ENCODE results near the gene PRKAR1B. TPM values are rescaled to one million over a fixed set of nuclear protein-coding genes. Genes with fewer than 3 reads are reported as not detected.

The PRKAR1B gene
- total RNA-seq, 2 donors from 2014 or later: 33.5 to 43.2 TPM

DNA sequence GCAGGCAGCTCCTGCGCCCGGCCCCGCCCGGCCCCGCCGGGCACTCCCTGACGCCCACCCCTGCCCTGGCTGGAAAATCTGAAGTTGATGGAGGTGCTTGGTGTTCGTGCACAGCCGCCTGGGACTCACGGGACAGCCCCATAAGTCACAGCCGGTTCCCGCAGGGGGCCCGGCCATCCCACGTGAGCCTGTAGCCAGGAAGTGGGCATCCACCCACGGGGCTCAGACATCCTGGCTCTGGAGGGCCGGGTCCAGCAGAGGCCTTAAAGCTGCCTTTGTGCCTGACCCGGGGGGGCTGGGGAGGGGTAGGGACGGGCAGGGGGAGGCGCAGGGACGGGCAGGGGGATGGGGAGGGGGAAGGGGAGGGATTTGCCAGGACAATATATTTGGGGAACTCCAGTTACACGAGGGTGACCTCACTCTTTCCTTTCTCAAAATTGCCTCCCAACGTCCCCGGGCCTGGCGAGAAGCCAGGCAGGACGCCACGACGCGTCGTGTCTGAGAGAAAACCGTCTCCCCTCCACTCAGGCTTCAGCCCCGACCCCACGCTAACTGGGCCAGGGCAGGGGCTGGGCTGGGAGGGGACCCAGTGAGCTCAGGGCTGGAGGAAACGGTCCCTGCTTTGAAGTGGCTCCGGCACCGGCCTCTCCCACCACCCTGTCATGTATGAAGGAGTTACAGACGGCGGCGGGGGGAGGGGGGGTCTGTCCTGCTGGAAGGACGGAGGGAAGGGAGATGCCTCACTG lies 125.3 kb downstream of the PRKAR1B start:
- Mint-ChIP-seq H3K9me3 (no peaks in the 10 kb centered on the region), H3K27me3 (ENCODE audit: insufficient read depth) (no peaks in the 10 kb centered on the region), H3K27ac (no peak overlapping the region), H3K36me3 (ENCODE audit: low read depth) (peaks cover 9% of the 10 kb centered on the region), H3K4me3 (no peak overlapping the region), H3K4me1 (no peaks in the 10 kb centered on the region)
- Histone ChIP-seq H3K27ac (ENCODE audit: low read depth, low read length) (no peak overlapping the region), H3K36me3 (ENCODE audit: control insufficient read depth, insufficient read depth, low read length) (peaks cover 3% of the 10 kb centered on the region), H3K9ac (ENCODE audit: extremely low read depth, low read length, poor library complexity, severe bottlenecking) (no peak overlapping the region), H3K4me1 (ENCODE audit: control insufficient read depth, insufficient read depth, low read length) (no peaks in the 10 kb centered on the region), H3K9me3 (ENCODE audit: control insufficient read depth, low read length) (no peaks in the 10 kb centered on the region), H3K27me3 (ENCODE audit: control insufficient read depth, insufficient read depth, low read length, poor library complexity, severe bottlenecking) (no peaks in the 10 kb centered on the region), H3K4me3 (ENCODE audit: low read length) (no peak overlapping the region)
- TF ChIP-seq, protein P1, sequence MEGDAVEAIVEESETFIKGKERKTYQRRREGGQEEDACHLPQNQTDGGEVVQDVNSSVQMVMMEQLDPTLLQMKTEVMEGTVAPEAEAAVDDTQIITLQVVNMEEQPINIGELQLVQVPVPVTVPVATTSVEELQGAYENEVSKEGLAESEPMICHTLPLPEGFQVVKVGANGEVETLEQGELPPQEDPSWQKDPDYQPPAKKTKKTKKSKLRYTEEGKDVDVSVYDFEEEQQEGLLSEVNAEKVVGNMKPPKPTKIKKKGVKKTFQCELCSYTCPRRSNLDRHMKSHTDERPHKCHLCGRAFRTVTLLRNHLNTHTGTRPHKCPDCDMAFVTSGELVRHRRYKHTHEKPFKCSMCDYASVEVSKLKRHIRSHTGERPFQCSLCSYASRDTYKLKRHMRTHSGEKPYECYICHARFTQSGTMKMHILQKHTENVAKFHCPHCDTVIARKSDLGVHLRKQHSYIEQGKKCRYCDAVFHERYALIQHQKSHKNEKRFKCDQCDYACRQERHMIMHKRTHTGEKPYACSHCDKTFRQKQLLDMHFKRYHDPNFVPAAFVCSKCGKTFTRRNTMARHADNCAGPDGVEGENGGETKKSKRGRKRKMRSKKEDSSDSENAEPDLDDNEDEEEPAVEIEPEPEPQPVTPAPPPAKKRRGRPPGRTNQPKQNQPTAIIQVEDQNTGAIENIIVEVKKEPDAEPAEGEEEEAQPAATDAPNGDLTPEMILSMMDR (conservative IDR thresholded peaks at IDR 0.05): no peak
- 77 to 87% methylated on average over 22 to 39 of the region's 39 CpGs for WGBS, 2 experiments (ENCODE audit: insufficient coverage in 1 of 2, insufficient read length in 1 of 2)
- no peak for DNase-seq

DNA sequence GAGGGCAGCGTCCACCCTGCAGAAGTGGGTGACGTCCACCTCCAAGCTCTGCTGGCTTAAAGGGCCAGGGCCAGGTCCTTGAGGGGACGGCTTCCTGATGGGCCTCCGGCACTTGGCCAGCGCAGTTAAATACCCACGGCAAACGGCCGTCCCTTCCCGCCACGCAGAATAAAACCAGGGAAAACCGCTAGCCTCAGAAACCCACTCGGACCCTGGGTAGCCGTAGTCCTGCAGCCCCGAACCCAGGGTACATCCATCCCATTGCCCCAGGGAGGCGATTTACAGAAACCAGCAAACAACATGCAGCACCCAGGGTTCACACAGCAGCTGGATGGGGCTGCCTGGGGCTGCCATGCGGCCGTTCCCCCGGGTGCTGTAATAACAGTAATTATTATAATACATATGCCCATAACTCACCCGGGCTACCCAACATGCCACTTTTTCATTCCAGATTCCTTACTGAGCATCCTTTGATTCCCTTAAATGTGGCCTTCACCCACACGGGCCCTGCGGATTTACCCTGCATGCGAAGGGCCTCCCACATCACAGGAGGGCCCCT lies 126.0 kb downstream of the PRKAR1B start:
- Mint-ChIP-seq H3K27me3 (ENCODE audit: insufficient read depth) (no peaks in the 10 kb centered on the region), H3K9me3 (no peaks in the 10 kb centered on the region), H3K4me3 (no peak overlapping the region), H3K27ac (no peak overlapping the region), H3K36me3 (ENCODE audit: low read depth) (peaks cover 10% of the 10 kb centered on the region), H3K4me1 (no peaks in the 10 kb centered on the region)
- WGBS, 2 experiments (ENCODE audit: insufficient coverage in 1 of 2, insufficient read length in 1 of 2): 94 to 99% methylated on average over 8 to 22 of the region's 22 CpGs
- H3K4me1 ChIP-seq (ENCODE audit: control insufficient read depth, insufficient read depth, low read length): no peaks in the 10 kb centered on the region
- no peak for DNase-seq
- no peaks in the 10 kb centered on the region for H3K9me3 ChIP-seq (ENCODE audit: control insufficient read depth, low read length)
- no peak overlapping the region for H3K9ac ChIP-seq (ENCODE audit: extremely low read depth, low read length, poor library complexity, severe bottlenecking)
- TF ChIP-seq, protein P1 (conservative IDR thresholded peaks at IDR 0.05): no peak
- H3K27ac ChIP-seq (ENCODE audit: low read depth, low read length): no peak overlapping the region
- no peak overlapping the region for H3K4me3 ChIP-seq (ENCODE audit: low read length)
- H3K36me3 ChIP-seq (ENCODE audit: control insufficient read depth, insufficient read depth, low read length): peaks cover 3% of the 10 kb centered on the region
- no peaks in the 10 kb centered on the region for H3K27me3 ChIP-seq (ENCODE audit: control insufficient read depth, insufficient read depth, low read length, poor library complexity, severe bottlenecking)

DNA sequence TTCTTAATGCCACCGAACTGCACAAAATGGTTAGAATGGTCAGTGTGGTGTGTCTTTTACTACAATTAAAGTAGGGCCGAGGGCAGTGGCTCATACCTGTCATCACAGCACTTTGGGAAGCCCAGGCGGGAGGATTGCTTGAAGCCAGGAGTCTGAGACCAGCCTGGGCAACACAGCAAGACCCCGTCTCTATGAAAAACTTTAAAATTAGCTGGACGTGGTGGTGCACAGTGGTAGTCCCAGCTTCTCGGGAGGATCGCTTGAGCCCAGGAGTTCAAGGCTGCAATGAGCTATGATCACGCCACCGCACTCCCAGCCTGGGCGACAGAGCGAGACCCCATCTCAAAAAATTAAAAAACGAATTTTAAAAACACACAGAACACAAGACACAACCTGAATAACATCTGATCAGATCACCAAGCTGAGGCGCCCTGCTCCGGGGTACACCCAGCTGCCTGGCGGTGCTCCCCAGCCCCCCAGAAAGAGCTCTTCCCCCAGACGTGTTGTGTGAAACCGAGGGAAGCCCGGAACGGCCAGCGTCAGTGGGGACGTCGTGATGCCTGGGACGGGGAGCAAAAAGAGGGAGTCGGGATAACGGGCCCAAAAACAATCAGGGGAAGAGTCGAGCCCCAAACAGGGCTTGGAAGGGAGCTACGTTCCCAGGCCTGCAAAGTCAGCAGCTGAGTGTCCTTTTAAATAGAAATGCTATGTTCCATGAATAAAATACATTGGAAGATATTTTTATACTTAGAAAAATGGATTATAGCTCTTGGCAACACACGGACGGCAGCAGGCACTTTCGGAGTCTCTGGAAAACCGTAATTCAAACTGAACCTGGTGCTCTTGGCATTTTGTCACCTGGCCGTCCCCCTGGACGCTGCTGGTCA lies 126.7 kb downstream of the PRKAR1B start:
- peaks cover 14% of the 10 kb centered on the region for H3K36me3 Mint-ChIP-seq (ENCODE audit: low read depth)
- Histone ChIP-seq H3K9me3 (ENCODE audit: control insufficient read depth, low read length) (no peaks in the 10 kb centered on the region), H3K4me3 (ENCODE audit: low read length) (no peak overlapping the region), H3K27ac (ENCODE audit: low read depth, low read length) (no peak overlapping the region), H3K27me3 (ENCODE audit: control insufficient read depth, insufficient read depth, low read length, poor library complexity, severe bottlenecking) (no peaks in the 10 kb centered on the region), H3K4me1 (ENCODE audit: control insufficient read depth, insufficient read depth, low read length) (no peaks in the 10 kb centered on the region), H3K36me3 (ENCODE audit: control insufficient read depth, insufficient read depth, low read length) (no peaks in the 10 kb centered on the region), H3K9ac (ENCODE audit: extremely low read depth, low read length, poor library complexity, severe bottlenecking) (no peak overlapping the region)
- no peaks in the 10 kb centered on the region for H3K4me1 Mint-ChIP-seq
- TF ChIP-seq, protein P1 (conservative IDR thresholded peaks at IDR 0.05): no peak
- no peaks in the 10 kb centered on the region for H3K9me3 Mint-ChIP-seq
- no peak overlapping the region for H3K4me3 Mint-ChIP-seq
- no peaks in the 10 kb centered on the region for H3K27me3 Mint-ChIP-seq (ENCODE audit: insufficient read depth)
- no peak overlapping the region for H3K27ac Mint-ChIP-seq
- no peak for DNase-seq
- WGBS, 2 experiments (ENCODE audit: insufficient coverage in 1 of 2, insufficient read length in 1 of 2): 93% methylated on average over 32 to 33 of the region's 33 CpGs

Data from endodermal cell (in vitro differentiated cells).